Measurements from ENCODE around the gene TBC1D2.
"Not testable (repeated sequence)": the region's sequence is repeated elsewhere in the genome, so short reads cannot be mapped to it uniquely, and the experiment has no call there.

The TBC1D2 gene

GRCh38 chr9:98182889-98183599 is 72.4 kb downstream of the TBC1D2 start:
- no peak for DNase-seq

GRCh38 chr9:98182069-98182820 is 73.2 kb downstream of the TBC1D2 start:
- DNase-seq = no peak

GRCh38 chr9:98181746-98182068 is 73.7 kb downstream of the TBC1D2 start:
- no peak for DNase-seq

DNA sequence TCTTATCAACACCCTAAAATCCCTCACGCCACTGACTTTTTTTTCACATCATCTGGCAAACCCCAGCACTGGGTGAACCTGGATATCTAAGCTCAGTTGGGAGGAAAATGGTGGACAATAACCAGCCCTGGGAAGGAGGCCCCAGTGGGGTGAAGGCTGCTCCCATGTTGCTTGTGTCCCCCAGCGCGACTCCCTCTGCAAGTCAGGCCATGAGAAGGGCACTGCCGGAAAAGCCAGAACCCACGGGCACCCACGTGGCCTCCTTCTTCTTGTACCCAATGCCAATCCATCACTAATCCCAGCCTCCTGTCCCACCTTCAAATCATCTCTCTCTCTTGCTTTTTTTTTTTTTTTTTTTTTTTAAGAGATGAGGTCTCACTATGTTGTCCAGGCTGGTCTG is 74.5 kb downstream of the TBC1D2 start:
- no peak for DNase-seq

DNA sequence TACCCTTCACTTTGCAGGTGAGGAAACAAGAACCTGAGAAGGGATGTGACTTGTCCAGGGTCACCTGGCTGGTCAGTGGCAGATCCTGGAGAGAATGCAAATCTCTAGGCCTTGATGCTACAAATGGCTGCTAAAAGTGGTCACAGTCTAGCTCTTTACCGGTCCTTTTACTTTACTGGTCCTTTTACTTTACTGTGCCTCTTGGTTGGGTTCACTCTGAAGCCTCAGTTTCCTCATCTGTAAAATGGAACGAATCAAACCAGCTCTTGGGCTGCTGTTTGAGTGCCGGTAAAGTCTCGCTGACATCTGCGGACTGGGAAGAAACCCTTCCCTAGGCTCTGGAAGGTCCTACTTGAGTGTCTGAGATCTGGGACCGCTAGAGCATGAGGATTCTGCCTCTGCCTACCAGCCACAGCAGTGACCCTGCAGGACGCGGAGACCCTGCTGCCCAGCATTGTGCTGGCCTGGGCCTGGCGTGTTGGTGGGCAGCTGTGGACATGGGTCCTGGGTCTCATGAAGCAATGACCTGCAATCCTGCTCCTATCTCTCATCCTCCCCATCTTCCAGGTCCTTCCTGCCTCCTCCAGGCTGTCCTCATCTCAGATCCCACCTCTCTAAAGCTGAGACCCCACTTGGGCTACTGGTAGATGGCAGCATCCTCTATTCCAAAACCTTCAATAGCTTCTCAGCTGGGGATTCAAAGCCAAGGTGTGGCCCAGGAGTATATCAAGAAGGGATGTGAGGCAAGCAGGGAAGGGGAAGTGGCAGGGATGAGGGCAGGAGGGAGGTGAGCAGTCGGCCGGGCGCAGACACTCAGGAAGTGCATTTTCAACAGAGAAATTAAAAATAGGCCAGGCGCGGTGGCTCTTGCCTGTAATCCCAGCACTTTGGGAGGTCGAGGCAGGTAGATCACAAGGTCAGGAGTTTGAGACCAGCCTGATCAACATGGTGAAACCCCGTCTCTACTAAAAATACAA is 76.3 kb downstream of the TBC1D2 start:
- DNase-seq = no peak

DNA sequence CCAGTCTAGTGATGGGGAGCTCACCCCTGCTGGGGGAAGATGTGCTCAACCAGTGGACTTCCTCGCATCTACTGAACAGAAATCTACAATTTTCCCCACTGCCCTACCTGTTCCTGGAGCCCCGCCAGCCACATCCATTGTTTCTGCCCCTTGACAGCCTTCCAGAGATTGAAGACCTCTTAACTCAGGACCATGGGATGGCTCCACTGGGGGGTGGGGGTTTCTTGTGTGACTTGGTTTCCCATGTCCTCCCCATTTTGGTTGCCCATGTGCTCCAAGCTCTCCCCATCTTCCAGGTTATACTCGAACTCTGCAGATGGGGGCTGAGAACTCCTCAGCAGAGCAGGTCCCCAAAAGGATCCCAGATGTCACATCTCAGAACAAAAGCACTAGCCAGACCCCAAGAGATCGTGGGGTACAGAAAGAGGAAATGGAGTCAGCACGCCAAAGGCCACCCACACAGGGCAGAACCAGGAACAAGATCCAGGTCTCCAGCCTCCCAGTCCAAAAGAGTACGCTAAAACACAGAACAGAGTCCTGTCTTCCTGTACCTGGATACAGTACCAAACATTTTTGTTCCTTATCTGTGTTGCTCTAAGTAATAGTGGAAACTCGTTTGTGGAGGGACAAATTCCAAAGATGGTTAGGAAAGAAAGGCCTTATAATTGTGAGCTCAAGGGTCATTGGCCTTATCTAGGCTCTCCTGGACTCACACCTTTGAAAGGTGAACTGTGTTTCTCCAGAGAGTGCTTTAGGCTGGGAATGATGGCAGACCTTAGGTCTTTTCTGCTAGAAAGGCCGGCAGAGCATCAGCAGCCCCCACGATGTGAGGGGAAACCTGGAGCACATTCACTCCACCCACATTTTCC is 78.8 kb downstream of the TBC1D2 start:
- no peak for DNase-seq

GRCh38 chr9:98175762-98176161 is 79.7 kb downstream of the TBC1D2 start:
- DNase-seq = no peak

GRCh38 chr9:98175028-98175569 is 80.3 kb downstream of the TBC1D2 start:
- DNase-seq = no peak

DNA sequence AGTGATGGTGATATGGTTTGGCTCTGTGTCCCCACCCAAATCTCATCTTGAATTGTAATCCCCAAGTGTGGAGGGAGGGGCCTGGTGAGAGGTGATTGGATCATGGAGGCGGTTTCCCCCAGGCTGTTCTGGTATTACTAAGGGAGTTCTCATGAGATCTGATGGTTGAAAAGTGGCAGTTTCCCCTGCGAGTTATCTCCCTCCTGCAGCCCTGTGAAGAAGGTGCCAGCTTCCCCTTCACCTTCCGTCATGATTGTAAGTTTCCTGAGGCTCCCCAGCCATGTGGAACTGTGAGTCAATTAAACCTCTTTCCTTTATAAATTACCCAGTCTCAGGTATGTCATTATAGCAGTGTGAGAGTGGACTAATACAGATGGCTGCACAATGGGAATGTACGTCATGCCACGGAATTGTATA is 80.9 kb downstream of the TBC1D2 start:
- not testable (repeated sequence) for DNase-seq

- no peak for DNase-seq
Observed at GRCh38 chr9:98173181-98173580, 82.3 kb downstream of the TBC1D2 start.

- DNase-seq = no peak
Observed at GRCh38 chr9:98172604-98173003, 82.8 kb downstream of the TBC1D2 start.

DNA sequence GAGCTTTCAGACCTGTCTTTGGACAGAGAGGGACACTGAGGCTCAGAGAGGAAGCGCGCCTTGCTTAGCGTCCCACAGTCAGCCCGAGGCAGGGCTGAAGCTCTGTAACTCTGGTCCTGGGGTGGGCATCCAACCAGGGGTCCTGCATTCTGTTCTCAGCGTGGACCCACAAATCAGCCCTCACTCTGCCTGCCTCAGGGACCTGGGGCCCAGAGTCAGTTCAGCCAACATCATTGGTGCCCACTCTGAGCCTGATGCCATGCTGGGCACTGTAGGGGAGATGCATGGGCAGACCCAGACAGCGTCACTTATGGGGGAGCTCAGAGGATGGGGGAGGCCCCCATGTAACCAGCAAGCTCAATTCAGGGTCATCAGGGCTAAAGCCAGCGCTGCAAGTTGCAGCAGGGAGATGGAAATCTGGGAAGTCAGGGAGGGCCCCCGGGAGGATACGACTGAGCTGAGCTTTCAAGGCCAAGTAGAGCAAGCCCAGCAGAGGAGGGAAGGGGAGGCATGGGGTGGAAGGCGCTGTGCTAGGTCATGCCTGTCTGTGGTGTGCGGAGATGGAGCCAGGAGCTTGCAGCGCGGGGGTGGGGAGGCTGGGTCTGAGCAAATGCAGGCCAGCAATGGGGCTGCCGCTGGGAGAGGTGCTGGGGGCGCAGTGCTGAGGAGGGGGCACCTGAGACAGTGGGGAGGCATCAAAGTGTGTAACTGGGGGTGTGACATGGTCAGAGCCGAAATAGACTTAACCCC is 84.1 kb downstream of the TBC1D2 start:
- no peak for DNase-seq

- DNase-seq = peak; percentile 36
Observed at GRCh38 chr9:98168941-98169488, 86.4 kb downstream of the TBC1D2 start.

- DNase-seq = no peak
Observed at GRCh38 chr9:98168153-98168780, 87.2 kb downstream of the TBC1D2 start.

- no peak for DNase-seq
Observed at GRCh38 chr9:98164912-98165311, 90.5 kb downstream of the TBC1D2 start.

GRCh38 chr9:98162613-98163012 is 92.8 kb downstream of the TBC1D2 start:
- DNase-seq = no peak

DNA sequence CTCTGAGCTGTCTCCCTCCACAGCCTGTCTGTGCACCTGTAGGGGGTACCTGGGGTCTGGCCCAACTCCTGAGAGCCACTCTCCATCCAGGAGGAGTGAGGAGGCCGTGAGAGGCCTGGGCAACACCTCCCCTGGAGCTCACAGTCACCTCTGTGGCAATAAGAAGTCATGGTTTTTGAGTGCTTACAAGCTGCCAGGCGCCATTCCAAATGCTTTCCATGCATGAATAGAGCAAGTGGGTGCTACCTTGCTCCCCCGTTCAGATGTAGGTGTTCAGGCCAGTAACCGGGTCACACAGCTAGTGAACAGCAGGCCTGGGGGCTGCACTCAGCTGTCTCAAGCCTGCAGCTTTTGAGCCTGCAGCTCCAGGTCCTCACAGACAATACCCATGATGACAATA is 93.6 kb downstream of the TBC1D2 start:
- DNase-seq = no peak

DNA sequence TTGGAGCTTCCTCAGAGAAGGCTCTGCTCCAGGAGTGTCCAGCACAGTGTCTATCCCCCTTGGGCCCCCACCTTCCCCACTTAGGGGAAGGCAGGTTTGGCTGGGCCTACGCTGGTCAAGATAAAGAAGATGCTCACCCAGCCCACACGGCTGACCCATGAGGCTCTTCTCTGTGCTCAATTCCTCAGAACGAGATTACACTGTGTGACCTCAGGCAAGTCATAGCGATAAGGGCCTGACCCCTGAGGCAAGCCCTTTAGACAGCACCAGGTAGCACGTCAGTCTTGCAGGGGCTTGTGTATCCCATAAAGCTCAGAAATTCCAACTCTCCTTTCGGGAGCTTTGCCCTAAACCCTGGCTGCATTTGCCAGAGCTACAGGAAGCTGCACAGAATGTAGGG is 95.7 kb downstream of the TBC1D2 start:
- DNase-seq = no peak

DNA sequence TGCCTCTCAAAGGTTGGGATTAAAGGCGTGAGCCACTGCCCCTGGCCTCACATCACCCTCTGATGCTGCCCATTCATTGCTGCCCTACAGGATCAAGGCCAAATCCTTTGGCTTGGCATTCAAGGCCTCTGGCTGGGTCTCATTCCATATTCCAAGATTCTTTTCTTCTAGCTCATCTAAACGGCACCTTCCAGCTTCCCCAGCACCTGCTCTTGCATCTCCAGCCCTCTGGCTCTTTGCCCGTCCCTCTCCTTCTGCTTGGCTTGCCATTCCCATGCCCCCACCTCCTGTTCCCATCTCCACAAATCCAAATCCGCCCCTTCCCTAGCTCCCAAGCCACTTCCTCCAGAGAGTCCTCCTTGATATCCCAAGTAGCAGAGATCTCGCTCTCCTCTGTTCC is 96.1 kb downstream of the TBC1D2 start:
- DNase-seq = no peak

- no peak for DNase-seq
Observed at GRCh38 chr9:98158071-98158831, 97.2 kb downstream of the TBC1D2 start.

Data from stimulated activated CD4-positive, alpha-beta T cell treated with anti-CD3 and anti-CD28 coated beads, Interleukin-4, amount 100 ng/mL, for 24 hours (primary cell).